MM.1S (cell line): ENCODE results near the gene DAD1.
"Not testable (repeated sequence)": the region's sequence is repeated elsewhere in the genome, so short reads cannot be mapped to it uniquely, and the experiment has no call there.

Experiments used
- DNase-seq: peaks from one replicate; pipeline ENCODE4 v3.0.0-alpha.2; 2015
- H2AFZ ChIP-seq: fragments of 300-600 bp; sonication (generic); 2 replicates; pipeline ENCODE4 v1.6.0; 2016; ENCODE audit warnings: antibody characterized with exemption, low read length
- H3F3A ChIP-seq: fragments of 300-600 bp; sonication (generic); 2 replicates; pipeline ENCODE4 v1.6.1; 2016; ENCODE audit warnings: mild to moderate bottlenecking, antibody characterized with exemption, low read length, moderate library complexity, mixed read lengths; ENCODE audit not compliant: insufficient read depth
- H3K27ac ChIP-seq: fragments of 300-600 bp; sonication (generic); 2 replicates; pipeline ENCODE4 v1.5.1; 2016; ENCODE audit warnings: mild to moderate bottlenecking, low read length
- H3K27me3 ChIP-seq: fragments of 300-600 bp; sonication (generic); replicated peaks from 2 replicates; pipeline ENCODE4 v1.6.0; 2016; ENCODE audit warnings: low read length; ENCODE audit not compliant: insufficient read depth
- H3K36me3 ChIP-seq: fragments of 300-600 bp; sonication (generic); replicated peaks from 2 replicates; pipeline ENCODE4 v1.6.1; 2016; ENCODE audit warnings: mild to moderate bottlenecking, low read length, mixed read lengths; ENCODE audit not compliant: insufficient read depth
- H3K4me1 ChIP-seq: fragments of 300-600 bp; sonication (generic); 2 replicates; pipeline ENCODE4 v1.6.1; 2016; ENCODE audit warnings: low read length, mixed read lengths
- H3K4me2 ChIP-seq: fragments of 300-600 bp; sonication (generic); 2 replicates; pipeline ENCODE4 v1.6.0; 2016; ENCODE audit warnings: low read depth, low read length
- H3K4me3 ChIP-seq: fragments of 300-600 bp; sonication (generic); 2 replicates; pipeline ENCODE4 v1.5.1; 2016; ENCODE audit warnings: low read length, mixed read lengths
- H3K79me2 ChIP-seq: fragments of 300-600 bp; sonication (generic); 2 replicates; pipeline ENCODE4 v1.6.1; 2016; ENCODE audit warnings: mixed run types, low read length, mixed read lengths
- H3K9ac ChIP-seq: fragments of 300-600 bp; sonication (generic); 2 replicates; pipeline ENCODE4 v1.6.1; 2016; ENCODE audit warnings: low read length, mixed read lengths
- H3K9me2 ChIP-seq: fragments of 300-600 bp; sonication (generic); replicated peaks from 2 replicates; pipeline ENCODE4 v1.6.1; 2016; ENCODE audit warnings: mild to moderate bottlenecking, low read length, mixed read lengths; ENCODE audit not compliant: insufficient read depth
- H3K9me3 ChIP-seq: fragments of 300-600 bp; sonication (generic); replicated peaks from 2 replicates; pipeline ENCODE4 v1.6.1; 2016; ENCODE audit warnings: mild to moderate bottlenecking, low read length, mixed read lengths; ENCODE audit not compliant: insufficient read depth
- H4K20me1 ChIP-seq: fragments of 300-600 bp; sonication (generic); 2 replicates; pipeline ENCODE4 v1.6.1; 2016; ENCODE audit warnings: mild to moderate bottlenecking, low read length, moderate library complexity, mixed read lengths; ENCODE audit not compliant: insufficient read depth
- CTCF ChIP-seq: fragments of 300-600 bp; sonication (generic); IDR thresholded peaks from 2 replicates; pipeline ENCODE4 v1.5.1; 2016; ENCODE audit warnings: antibody characterized with exemption, low read length, mixed read lengths
- EZH2 ChIP-seq: fragments of 300-600 bp; sonication (generic); optimal IDR thresholded peaks from 2 replicates; pipeline ENCODE3; 2017; ENCODE audit warnings: low read depth, mild to moderate bottlenecking, antibody characterized with exemption, low read length, mixed read lengths
- EZH2phosphoT487 ChIP-seq: fragments of 300-600 bp; sonication (generic); IDR thresholded peaks from 2 replicates; pipeline ENCODE4 v1.6.1; 2018; ENCODE audit warnings: antibody characterized with exemption, low read length

The DAD1 gene

GRCh38 chr14:22626590-22626989, 37.6 kb upstream of the DAD1 start:
- no peaks in the 10 kb centered on the region for H3K9me3 ChIP-seq
- DNase-seq: no peak
- no peak overlapping the region for H2AFZ ChIP-seq
- no peaks in the 10 kb centered on the region for H3K27me3 ChIP-seq
- no peaks in the 10 kb centered on the region for H3K79me2 ChIP-seq
- no peaks in the 10 kb centered on the region for H3K36me3 ChIP-seq
- no peak overlapping the region for H3K4me3 ChIP-seq
- no peaks in the 10 kb centered on the region for H3K9me2 ChIP-seq
- no peaks in the 10 kb centered on the region for H4K20me1 ChIP-seq
- no peaks in the 10 kb centered on the region for H3K4me1 ChIP-seq
- H3K4me2 ChIP-seq: no peak overlapping the region
- no peak overlapping the region for H3K27ac ChIP-seq
- no peaks in the 10 kb centered on the region for H3F3A ChIP-seq
- TF ChIP-seq CTCF (no peak), EZH2phosphoT487 (no peak), EZH2 (no peak)
- H3K9ac ChIP-seq: no peak overlapping the region

GRCh38 chr14:22623047-22623446, 34.0 kb upstream of the DAD1 start:
- H2AFZ ChIP-seq: no peak overlapping the region
- H3K4me2 ChIP-seq: no peak overlapping the region
- no peaks in the 10 kb centered on the region for H3K9me3 ChIP-seq
- no peak for DNase-seq
- H3K36me3 ChIP-seq: no peaks in the 10 kb centered on the region
- H3K79me2 ChIP-seq: no peaks in the 10 kb centered on the region
- H3K9me2 ChIP-seq: no peaks in the 10 kb centered on the region
- no peaks in the 10 kb centered on the region for H4K20me1 ChIP-seq
- no peaks in the 10 kb centered on the region for H3K4me1 ChIP-seq
- TF ChIP-seq CTCF (no peak), EZH2phosphoT487 (no peak), EZH2 (no peak)
- H3K9ac ChIP-seq: no peak overlapping the region
- no peak overlapping the region for H3K4me3 ChIP-seq
- no peaks in the 10 kb centered on the region for H3F3A ChIP-seq
- no peak overlapping the region for H3K27ac ChIP-seq
- H3K27me3 ChIP-seq: no peaks in the 10 kb centered on the region

GRCh38 chr14:22622255-22622654, 33.2 kb upstream of the DAD1 start:
- Histone ChIP-seq H3F3A (no peaks in the 10 kb centered on the region), H3K27ac (no peak overlapping the region), H3K9ac (no peak overlapping the region), H3K79me2 (no peaks in the 10 kb centered on the region), H3K4me1 (no peaks in the 10 kb centered on the region), H3K4me2 (no peak overlapping the region), H3K36me3 (no peaks in the 10 kb centered on the region), H3K4me3 (no peak overlapping the region), H4K20me1 (no peaks in the 10 kb centered on the region), H3K9me3 (no peaks in the 10 kb centered on the region), H2AFZ (no peak overlapping the region), H3K27me3 (no peaks in the 10 kb centered on the region), H3K9me2 (no peaks in the 10 kb centered on the region)
- TF ChIP-seq CTCF (no peak), EZH2phosphoT487 (no peak), EZH2 (no peak)
- DNase-seq: no peak

GRCh38 chr14:22615765-22616164, 26.7 kb upstream of the DAD1 start:
- DNase-seq, H3K4me2 ChIP-seq, H2AFZ ChIP-seq, H3K27ac ChIP-seq, H3K9ac ChIP-seq, H4K20me1 ChIP-seq, H3K9me2 ChIP-seq, H3K4me3 ChIP-seq, H3K9me3 ChIP-seq, H3K79me2 ChIP-seq, H3K27me3 ChIP-seq, H3K36me3 ChIP-seq: not testable (repeated sequence)
- H3F3A ChIP-seq: peaks cover 21% of the 10 kb centered on the region
- peaks cover 37% of the 10 kb centered on the region for H3K4me1 ChIP-seq
